Fibroblast of lung (primary cell): ENCODE data around the gene FBH1. TPM values are rescaled to one million over a fixed set of nuclear protein-coding genes. Genes with fewer than 3 reads are reported as not detected.

Experiments used
- DNase-seq, 2 donors: peaks; one replicate each; pipeline versions ENCODE4 v3.0.0 to v3.0.0-alpha.2; 2010; ENCODE audit warnings: low read depth in 2 of 2
- H2AFZ ChIP-seq: 2 replicates; pipeline ENCODE4 v1.5.1; 2012; ENCODE audit warnings: low read length, control low read depth, inconsistent platforms
- H3K27ac ChIP-seq: 2 replicates; pipeline ENCODE4 v1.5.1; 2011; ENCODE audit warnings: low read length, control low read depth; ENCODE audit not compliant: insufficient read depth
- H3K27me3 ChIP-seq: 2 replicates; pipeline ENCODE4 v1.5.1; 2011; ENCODE audit warnings: mild to moderate bottlenecking, low read length; ENCODE audit not compliant: control insufficient read depth, insufficient read depth
- H3K36me3 ChIP-seq: 2 replicates; pipeline ENCODE4 v1.5.1; 2011; ENCODE audit warnings: low read length; ENCODE audit not compliant: control insufficient read depth, insufficient read depth
- H3K4me1 ChIP-seq: 2 replicates; pipeline ENCODE4 v1.5.1; 2011; ENCODE audit warnings: low read length; ENCODE audit not compliant: control insufficient read depth, insufficient read depth; ENCODE audit errors: extremely low read depth
- H3K4me2 ChIP-seq: 2 replicates; pipeline ENCODE4 v1.5.1; 2011; ENCODE audit warnings: low read length, control low read depth; ENCODE audit not compliant: insufficient read depth; ENCODE audit errors: extremely low read depth
- H3K4me3 ChIP-seq, 4 experiments: fragments of 200-600 bp in 1 of 4; sonication (generic) in 1 of 4; replicated peaks in 1 of 4; 2 replicates each; pipeline ENCODE4 v1.5.1; 2011 to 2016; ENCODE audit warnings: low read length in 4 of 4, low read depth in 3 of 4, mild to moderate bottlenecking in 3 of 4, control low read depth in 2 of 4, inconsistent platforms in 1 of 4, mixed read lengths in 1 of 4; ENCODE audit not compliant: insufficient read depth in 1 of 4; ENCODE audit errors: control extremely low read depth in 1 of 4
- H3K79me2 ChIP-seq: 2 replicates; pipeline ENCODE4 v1.5.1; 2012; ENCODE audit warnings: mild to moderate bottlenecking, low read length, inconsistent platforms; ENCODE audit not compliant: control insufficient read depth, insufficient read depth
- H3K9ac ChIP-seq: 2 replicates; pipeline ENCODE4 v1.5.1; 2011; ENCODE audit warnings: mild to moderate bottlenecking, low read length, control low read depth; ENCODE audit not compliant: insufficient read depth
- H3K9me3 ChIP-seq: 2 replicates; pipeline ENCODE4 v1.5.1; 2012; ENCODE audit warnings: low read depth, low read length; ENCODE audit not compliant: control insufficient read depth, insufficient read depth
- H4K20me1 ChIP-seq: 2 replicates; pipeline ENCODE4 v1.5.1; 2011; ENCODE audit warnings: low read length; ENCODE audit not compliant: control insufficient read depth, insufficient read depth; ENCODE audit errors: extremely low read depth
- CTCF ChIP-seq, 2 donors: IDR thresholded peaks in 1 of 2; conservative IDR thresholded peaks in 1 of 2; 1 replicate in 1 of 2; 2 replicates in 1 of 2; pipeline ENCODE4 v1.5.1; 2011 to 2012; ENCODE audit warnings: low read length in 2 of 2, control low read depth in 1 of 2, inconsistent platforms in 1 of 2, low read depth in 1 of 2, mild to moderate bottlenecking in 1 of 2
- EZH2 ChIP-seq: IDR thresholded peaks from 2 replicates; pipeline ENCODE4 v1.5.1; 2012; ENCODE audit warnings: low read length, control low read depth, mild to moderate bottlenecking; ENCODE audit errors: missing control alignments
- polyA plus RNA-seq, 2 donors: library from polyadenylated mRNA; depleted of rRNA in 1 of 2; stranded (reverse) in 1 of 2; unstranded in 1 of 2; fragments of >200 nt; gene quantifications; 2 replicates each; pipeline ENCODE4 v1.2.1, GENCODE V29; 2011 to 2012; ENCODE audit warnings: missing spikeins in 1 of 2
- total RNA-seq: library from RNA; depleted of rRNA; stranded (reverse); fragments of >200 nt; gene quantifications from 2 replicates; pipeline ENCODE4 v1.2.1, GENCODE V29; 2014

The FBH1 gene
- total and polyA plus RNA-seq, 2 donors (not counting 1 experiment from before 2014, with no cell fraction given), result 53.6 to 97.8 TPM

- H3K27me3 ChIP-seq, result no peaks in the 10 kb centered on the region
- H3K4me1 ChIP-seq, result no peaks in the 10 kb centered on the region
- H4K20me1 ChIP-seq, result no peaks in the 10 kb centered on the region
- no peak overlapping the region for H2AFZ ChIP-seq
- H3K4me3 ChIP-seq, result no peak overlapping the region
- no peak overlapping the region for H3K4me2 ChIP-seq
- no peak overlapping the region for H3K9ac ChIP-seq
- TF ChIP-seq EZH2 (no peak), CTCF (conservative IDR thresholded peaks at IDR 0.05 in 1 of 2, IDR thresholded peaks at IDR 0.05 in 1 of 2; ENCODE audit: low read depth in 1 of 2, low read length in 2 of 2) (no peak)
- H3K36me3 ChIP-seq, result peaks cover 3% of the 10 kb centered on the region
- no peaks in the 10 kb centered on the region for H3K9me3 ChIP-seq
- no peak overlapping the region for H3K27ac ChIP-seq
- DNase-seq, result no peak
- peaks cover 8% of the 10 kb centered on the region for H3K79me2 ChIP-seq
Measured at GRCh38 chr10:5900247-5900646, 10.2 kb downstream of the FBH1 start.

- Histone ChIP-seq H3K36me3 (peaks cover 3% of the 10 kb centered on the region), H3K4me3 (no peak overlapping the region), H3K4me1 (no peaks in the 10 kb centered on the region), H3K9me3 (no peaks in the 10 kb centered on the region), H3K9ac (no peak overlapping the region), H4K20me1 (no peaks in the 10 kb centered on the region), H3K79me2 (peaks cover 6% of the 10 kb centered on the region), H2AFZ (no peak overlapping the region), H3K27me3 (no peaks in the 10 kb centered on the region), H3K27ac (no peak overlapping the region), H3K4me2 (no peak overlapping the region)
- TF ChIP-seq CTCF (conservative IDR thresholded peaks at IDR 0.05 in 1 of 2, IDR thresholded peaks at IDR 0.05 in 1 of 2; ENCODE audit: low read depth in 1 of 2, low read length in 2 of 2) (no peak), EZH2 (no peak)
- DNase-seq, result no peak
Measured at GRCh38 chr10:5902511-5903274, 12.7 kb downstream of the FBH1 start.

- Histone ChIP-seq H3K9me3 (no peaks in the 10 kb centered on the region), H3K4me1 (no peaks in the 10 kb centered on the region), H2AFZ (no peak overlapping the region), H3K79me2 (peaks cover 5% of the 10 kb centered on the region), H3K4me3 (no peak overlapping the region), H3K27ac (no peak overlapping the region), H3K4me2 (no peak overlapping the region), H4K20me1 (no peaks in the 10 kb centered on the region), H3K9ac (no peak overlapping the region), H3K36me3 (peaks cover 3% of the 10 kb centered on the region), H3K27me3 (no peaks in the 10 kb centered on the region)
- TF ChIP-seq CTCF (conservative IDR thresholded peaks at IDR 0.05 in 1 of 2, IDR thresholded peaks at IDR 0.05 in 1 of 2; ENCODE audit: low read depth in 1 of 2, low read length in 2 of 2) (no peak), EZH2 (no peak)
- no peak for DNase-seq
Measured at GRCh38 chr10:5903563-5903962, 13.5 kb downstream of the FBH1 start.
